CD4-positive, alpha-beta T cell treated with Interleukin-15 for 1 hour (primary cell): ENCODE measurements around the gene ADAM10.

Experiments
- DNase-seq: peaks from one replicate; pipeline ENCODE4 v3.0.0-alpha.2; 2020

The ADAM10 gene

DNA sequence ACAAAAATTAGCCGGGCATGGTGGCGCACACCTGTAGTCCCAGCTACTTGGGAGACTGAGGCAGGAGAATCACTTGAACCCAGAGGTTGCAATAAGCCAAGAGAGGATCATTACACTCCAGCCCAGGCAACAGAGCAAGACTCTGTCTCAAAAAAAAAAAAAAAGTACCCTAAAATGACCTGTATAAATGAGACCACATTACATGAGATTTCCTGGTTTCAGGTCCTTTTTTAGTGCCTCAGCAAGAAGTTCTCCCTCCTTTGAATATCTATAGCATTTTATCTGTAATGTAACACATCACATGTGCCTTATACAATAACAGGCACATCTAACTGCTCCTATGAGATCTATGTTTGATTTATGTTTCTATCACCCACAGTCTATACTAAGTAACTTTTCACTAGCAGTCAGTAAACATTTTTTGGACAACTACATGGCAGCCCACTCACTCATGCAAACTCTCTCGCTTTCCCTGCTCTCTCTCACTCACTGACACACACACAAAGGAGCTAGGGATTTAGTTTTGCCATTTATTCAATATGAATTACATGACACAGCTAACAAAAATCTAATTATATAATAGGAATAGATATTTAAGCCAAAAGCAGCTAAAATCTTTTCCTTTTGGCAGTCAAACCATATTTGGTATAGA is 34.1 kb downstream of the ADAM10 start:
- no peak for DNase-seq

DNA sequence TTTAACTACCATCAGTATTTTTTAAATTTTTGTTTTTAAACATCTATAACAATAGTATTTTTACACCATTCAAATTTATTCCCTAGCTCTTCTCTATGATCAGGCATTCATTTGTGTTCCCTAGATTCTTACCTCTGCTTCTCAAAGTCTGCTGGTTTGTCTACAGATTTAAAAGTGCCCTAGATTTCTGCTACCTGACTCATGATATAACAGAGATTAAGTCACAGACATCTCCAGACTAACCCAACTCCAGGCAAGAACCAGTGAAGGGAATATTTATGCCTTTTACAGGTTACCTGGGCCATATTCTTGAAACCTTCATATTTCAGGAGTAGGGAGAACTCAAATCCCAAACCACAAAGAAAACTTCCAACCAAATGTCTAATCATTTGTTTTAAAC is 38.8 kb downstream of the ADAM10 start:
- no peak for DNase-seq

- DNase-seq: no peak
These were observed 42.1 kb downstream of the ADAM10 start for GRCh38 chr15:58707397-58707796.

GRCh38 chr15:58705105-58705504 is 44.4 kb downstream of the ADAM10 start:
- DNase-seq: no peak

DNA sequence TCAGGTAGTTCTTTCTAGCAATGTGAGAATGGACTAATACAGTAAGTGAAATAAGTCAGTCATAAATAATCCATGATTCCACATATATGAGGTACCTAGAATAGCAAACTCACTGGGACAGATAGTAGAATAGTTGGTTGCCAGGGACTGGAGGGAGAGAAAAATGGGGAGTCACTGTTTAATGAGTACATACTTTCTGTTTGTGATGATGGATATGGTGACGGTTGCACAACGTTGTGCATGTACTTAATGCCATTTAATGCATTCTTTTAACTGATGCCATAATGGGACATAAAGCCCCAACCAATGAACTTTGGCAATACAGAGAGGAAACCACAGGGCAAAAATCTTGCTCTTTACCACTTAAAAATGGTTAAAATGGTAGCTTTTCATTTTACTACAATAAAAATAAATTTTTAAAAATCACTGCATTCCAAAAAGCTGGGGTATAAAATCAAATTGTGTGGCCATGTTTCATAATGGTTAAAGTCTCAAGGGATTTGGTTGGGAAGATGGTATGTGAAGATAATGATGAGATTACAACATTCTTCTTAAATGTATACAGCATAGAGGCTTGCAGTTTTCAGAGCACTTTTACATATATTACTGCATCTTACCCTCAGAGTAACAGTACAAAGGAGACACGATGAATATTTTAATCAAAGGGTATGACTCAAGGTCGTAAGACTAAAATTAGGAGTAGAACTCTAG is 45.2 kb downstream of the ADAM10 start:
- no peak for DNase-seq

DNA sequence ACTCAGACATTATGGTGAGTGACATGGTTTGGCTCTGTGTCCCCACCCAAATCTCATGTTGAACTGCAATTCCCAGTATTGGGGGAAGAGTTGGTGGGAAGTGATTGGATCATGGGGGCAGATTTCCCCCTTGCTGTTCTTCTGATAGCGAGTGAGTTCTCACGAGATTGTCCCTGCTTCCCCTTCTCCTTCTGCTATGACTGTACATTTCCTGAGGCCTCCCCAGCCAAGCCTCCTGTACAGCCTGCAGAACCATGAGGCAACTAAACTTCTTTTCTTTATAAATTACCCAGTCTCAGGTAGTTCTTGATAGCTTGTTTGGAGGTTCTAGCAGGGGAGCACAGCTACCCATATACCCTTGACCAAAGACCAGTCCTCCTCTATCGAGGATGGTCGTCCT is 45.9 kb downstream of the ADAM10 start:
- no peak for DNase-seq

- DNase-seq: no peak
These were observed 47.3 kb downstream of the ADAM10 start for GRCh38 chr15:58702233-58702632.

DNA sequence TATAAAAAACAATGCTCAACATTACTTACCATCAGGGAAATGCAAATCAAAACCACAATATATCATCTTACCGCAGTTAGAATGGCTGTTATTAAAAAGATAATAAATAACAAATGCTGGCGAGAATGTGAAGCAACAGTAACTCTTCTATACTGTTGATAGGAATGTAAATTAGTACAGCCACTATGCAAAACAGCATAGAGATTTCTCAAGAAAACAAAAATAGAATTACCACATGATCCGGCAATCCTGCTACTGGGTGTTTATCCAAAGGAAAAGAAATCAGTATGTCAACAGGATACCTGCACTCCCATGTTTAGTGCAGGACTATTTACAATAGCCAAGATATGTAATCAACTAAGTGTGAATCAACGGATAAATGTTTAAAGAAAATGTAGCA is 48.1 kb downstream of the ADAM10 start:
- no peak for DNase-seq

DNA sequence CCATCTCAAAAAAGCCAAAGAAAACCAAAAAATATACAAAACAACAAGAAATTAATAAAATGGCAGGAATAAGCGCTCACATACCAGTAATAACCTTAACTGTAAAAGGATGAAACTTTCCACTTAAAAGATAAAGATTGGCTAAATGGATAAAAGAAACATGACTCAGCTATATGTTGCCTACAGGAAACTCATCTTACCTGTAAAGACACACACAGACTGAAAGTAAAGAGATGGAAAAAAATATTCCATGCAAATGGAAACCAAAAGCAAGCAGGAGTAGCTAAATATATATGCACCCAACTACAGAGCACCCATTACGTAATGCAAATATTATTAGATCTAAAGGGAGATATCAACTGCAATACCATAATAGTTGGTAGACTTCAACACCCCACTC is 49.7 kb downstream of the ADAM10 start:
- DNase-seq: no peak

- DNase-seq: no peak
These were observed 50.4 kb downstream of the ADAM10 start for GRCh38 chr15:58698887-58699641.

DNA sequence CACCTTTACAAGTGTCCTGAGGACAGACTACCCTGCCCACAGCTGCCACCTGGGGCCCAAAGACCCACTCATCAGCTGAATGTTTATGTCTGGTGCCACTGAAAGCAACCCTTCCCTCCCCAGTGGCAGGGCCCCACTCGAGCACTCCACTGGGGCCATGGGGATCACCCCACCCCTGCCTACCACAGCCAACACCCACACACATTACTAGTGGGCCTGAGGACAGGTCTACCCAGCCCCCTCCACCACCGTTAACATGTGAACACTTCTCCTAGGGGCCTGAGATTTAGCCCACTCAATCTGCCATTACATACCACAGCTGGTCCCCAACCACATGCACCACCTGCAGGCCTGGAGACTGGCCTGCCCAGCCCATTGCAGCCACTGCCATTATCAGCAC is 52.3 kb downstream of the ADAM10 start:
- DNase-seq: no peak

GRCh38 chr15:58696738-58697137 is 52.8 kb downstream of the ADAM10 start:
- DNase-seq: no peak

DNA sequence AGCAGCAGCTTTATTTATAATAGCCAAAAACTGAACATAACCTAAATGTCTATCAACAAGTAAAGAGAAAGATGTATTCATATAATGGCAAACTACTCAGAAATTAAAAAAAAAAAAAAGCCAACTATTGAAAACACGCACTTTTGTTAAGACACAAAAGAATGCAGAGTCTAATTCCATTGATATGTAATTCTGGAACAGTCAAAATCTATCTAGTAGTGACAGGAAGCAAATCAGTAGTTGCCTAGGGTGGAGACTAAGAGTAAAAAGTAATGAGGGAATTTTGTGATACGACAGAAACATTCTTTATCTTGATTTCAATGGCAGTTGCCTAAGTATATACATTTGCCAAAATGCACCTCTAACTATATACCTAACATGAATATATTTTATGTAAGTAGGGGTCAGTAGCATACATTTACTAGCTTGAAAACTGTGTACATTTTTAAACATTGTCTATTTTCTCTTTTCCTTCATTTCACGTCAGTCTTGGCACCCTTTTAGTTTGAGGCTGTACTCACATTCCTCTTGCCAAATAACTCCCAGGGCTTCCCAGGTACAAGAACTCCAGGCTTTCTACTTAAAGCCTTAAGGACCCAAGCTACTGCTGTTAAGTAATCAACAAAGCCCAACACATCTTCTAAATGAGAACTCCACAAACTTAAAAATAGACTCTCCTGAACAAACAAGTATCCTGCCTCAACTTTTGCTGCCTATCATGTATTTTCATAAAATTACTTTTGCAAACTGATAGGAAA is 54.7 kb downstream of the ADAM10 start:
- DNase-seq: no peak

DNA sequence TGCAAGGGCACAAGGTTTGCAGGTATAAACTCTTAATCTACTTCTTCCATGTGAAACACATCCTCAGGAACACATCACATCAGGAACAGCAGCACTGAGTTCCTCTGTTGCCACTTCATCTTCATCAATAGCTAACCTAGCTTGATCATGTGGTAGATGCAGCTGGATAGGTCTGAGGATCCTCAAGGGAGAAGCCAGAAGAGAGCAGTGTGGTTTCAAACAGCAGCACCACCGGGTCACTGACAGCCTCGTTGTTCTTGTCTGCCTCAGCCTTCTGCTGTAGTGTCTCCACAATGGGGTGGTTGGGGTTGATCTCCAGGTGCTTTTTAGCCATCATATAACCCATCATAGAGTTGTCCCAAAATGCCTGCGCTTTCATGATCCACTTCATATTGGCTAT is 58.8 kb downstream of the ADAM10 start:
- DNase-seq: no peak

- no peak for DNase-seq
These were observed 59.9 kb downstream of the ADAM10 start for GRCh38 chr15:58689646-58690045.

- no peak for DNase-seq
These were observed 63.2 kb downstream of the ADAM10 start for GRCh38 chr15:58686286-58686685.

- DNase-seq: no peak
These were observed 64.8 kb downstream of the ADAM10 start for GRCh38 chr15:58684751-58685150.

DNA sequence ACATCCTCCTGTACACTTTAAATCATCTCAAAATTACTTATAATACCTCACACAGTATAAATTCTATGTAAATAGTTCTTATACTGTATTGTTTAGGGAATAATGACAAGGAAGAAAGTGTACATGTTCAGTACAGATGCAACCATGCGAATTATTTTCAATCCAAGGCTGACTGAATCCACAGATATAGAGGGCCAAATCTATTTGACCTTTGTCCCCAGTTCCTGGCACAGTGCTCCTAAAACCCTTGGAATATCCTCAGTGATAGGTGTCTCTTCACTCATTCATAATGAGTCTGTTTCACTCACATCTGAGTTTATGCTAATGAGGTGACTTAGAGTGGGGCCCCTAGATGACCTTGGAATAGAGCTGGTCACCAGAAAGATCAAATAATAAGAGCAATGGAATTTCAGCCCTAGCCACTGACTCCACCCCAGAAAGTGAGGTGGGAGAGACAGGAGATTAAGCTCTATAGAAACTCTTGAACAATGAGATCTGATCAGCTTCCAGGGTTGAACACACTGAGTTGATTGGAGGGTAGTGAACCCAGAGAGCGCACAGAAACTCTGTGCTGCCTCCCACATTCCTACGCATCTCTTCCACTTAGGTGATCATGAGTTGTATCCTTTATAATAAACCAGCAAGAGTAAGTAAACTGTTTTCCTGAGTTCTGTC is 65.3 kb downstream of the ADAM10 start:
- DNase-seq: no peak

DNA sequence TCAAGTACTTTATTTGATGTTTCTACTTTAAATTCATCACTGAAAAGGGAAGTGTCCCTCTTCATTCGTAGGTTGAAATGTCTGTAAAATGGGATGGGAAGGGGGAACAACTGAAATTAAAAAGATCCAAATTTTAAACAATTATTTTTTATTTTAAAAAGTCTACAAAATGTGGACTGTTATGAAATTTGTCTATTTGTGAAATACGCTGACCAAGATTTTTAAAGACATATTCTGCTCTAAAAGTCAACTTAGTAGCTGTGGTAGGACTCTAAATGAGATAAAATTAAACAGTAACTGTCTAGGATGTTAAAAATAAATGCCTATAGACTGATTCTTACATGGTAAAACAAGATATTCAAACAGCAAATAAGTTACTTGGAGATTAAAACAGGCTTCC is 67.3 kb downstream of the ADAM10 start:
- DNase-seq: no peak

DNA sequence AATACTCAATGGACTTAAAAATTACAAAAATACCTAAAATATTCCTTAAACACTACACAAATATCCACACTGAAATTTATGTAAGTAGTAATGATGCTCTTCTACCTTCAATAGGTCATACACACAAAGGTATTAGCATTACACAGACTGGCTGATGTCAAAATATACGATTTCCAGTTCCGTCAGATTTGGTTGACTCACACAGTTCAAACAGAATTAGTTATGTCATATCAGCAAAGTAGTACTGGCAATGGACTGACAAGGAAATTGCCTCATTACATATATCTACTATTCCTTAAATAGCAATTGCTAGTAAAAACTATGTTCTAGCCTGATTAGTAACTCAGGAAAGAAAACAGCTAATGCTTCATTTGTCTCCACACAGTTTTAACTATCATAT is 70.8 kb downstream of the ADAM10 start:
- DNase-seq: no peak

- no peak for DNase-seq
These were observed 72.1 kb downstream of the ADAM10 start for GRCh38 chr15:58677426-58677825.

DNA sequence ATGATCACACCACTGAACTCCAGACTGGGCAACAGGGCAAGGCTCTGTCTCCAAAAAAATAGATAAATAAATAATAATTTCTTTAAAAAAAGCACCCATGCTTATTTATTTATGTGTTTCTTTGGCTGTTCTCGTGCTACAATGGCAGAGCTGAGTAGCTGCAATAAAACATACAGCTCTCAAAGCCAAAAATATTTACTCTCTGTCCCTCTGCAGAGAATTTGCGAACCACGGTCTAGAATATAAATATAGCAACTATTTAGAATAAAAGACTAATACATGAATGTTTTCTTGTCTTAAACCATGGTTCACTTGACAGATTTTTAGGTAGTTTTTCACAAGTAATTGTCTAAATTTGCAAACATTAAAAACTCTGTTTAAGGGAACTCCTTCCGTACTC is 72.7 kb downstream of the ADAM10 start:
- DNase-seq: no peak

DNA sequence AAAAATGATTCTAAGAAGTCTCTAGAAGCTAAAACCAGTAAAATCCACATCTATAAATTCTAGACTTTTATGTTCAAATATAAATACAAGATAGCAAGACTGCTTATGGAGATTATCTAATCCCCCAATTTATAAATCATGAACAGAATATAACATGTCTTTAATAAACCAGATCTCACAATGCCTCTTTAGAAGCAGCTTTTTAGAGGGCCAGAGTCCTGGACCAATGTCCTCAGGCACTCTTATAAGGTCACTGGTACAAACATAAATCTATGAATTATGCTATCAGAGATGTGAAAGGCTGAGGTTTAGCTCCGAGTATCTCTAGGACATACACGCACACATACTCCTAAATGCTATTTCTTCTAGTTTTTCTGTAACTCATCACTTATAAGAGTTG is 78.3 kb downstream of the ADAM10 start:
- no peak for DNase-seq
